KMS-11 (cell line): ENCODE measurements around the gene CERCAM.

Experiments used
- H2AFZ ChIP-seq: fragments of 200-600 bp; sonication (generic); 2 replicates; pipeline ENCODE4 v1.6.1; 2016; ENCODE audit warnings: antibody characterized with exemption, mixed run types, low read depth
- H3K27ac ChIP-seq: fragments of 200-600 bp; sonication (generic); 2 replicates; pipeline ENCODE4 v1.6.1; 2016; ENCODE audit warnings: mild to moderate bottlenecking, mixed run types
- H3K27me3 ChIP-seq: fragments of 200-600 bp; sonication (generic); 2 replicates; pipeline ENCODE4 v1.6.1; 2017; ENCODE audit warnings: mild to moderate bottlenecking, low read depth, mixed run types, moderate library complexity; ENCODE audit not compliant: insufficient read depth
- H3K36me3 ChIP-seq: fragments of 200-600 bp; sonication (generic); 2 replicates; pipeline ENCODE4 v1.6.1; 2017; ENCODE audit warnings: mild to moderate bottlenecking, mixed run types; ENCODE audit not compliant: insufficient read depth
- H3K4me1 ChIP-seq: fragments of 200-600 bp; sonication (generic); 2 replicates; pipeline ENCODE4 v1.6.1; 2016; ENCODE audit warnings: mild to moderate bottlenecking, low read depth, mixed run types; ENCODE audit not compliant: poor library complexity, severe bottlenecking
- H3K4me2 ChIP-seq: fragments of 200-600 bp; sonication (generic); 2 replicates; pipeline ENCODE4 v1.7.0; 2016; ENCODE audit warnings: mild to moderate bottlenecking, mixed run types
- H3K4me3 ChIP-seq: fragments of 200-600 bp; sonication (generic); IDR thresholded peaks from 2 replicates; pipeline ENCODE4 v1.6.1; 2017; ENCODE audit warnings: low read depth, low read length, mixed read lengths; ENCODE audit not compliant: insufficient read depth
- H3K79me2 ChIP-seq: fragments of 200-600 bp; sonication (generic); 2 replicates; pipeline ENCODE4 v1.6.1; 2016; ENCODE audit warnings: low read depth, mixed run types; ENCODE audit not compliant: insufficient read depth
- H3K9ac ChIP-seq: fragments of 200-600 bp; sonication (generic); 2 replicates; pipeline ENCODE4 v1.6.1; 2016; ENCODE audit warnings: mild to moderate bottlenecking, mixed run types
- H4K20me1 ChIP-seq: fragments of 200-600 bp; sonication (generic); 2 replicates; pipeline ENCODE4 v1.6.1; 2016; ENCODE audit warnings: mild to moderate bottlenecking, mixed run types; ENCODE audit not compliant: insufficient read depth
- TF ChIP-seq, protein P1 (sequence below): fragments of 200-600 bp; sonication (generic); conservative IDR thresholded peaks from 2 replicates; pipeline ENCODE4 v1.6.1; 2017; ENCODE audit warnings: low read depth, mild to moderate bottlenecking, antibody characterized with exemption, low read length, moderate library complexity, mixed read lengths

CERCAM gene

GRCh38 chr9:128420651-128421481 is at the start of gene CERCAM:
CERCAM (plus strand) TSS chr9:128420857; CDS start chr9:128420878, 21 bp downstream.
- H4K20me1 ChIP-seq: no peaks in the 10 kb centered on the region
- TF ChIP-seq, protein P1, sequence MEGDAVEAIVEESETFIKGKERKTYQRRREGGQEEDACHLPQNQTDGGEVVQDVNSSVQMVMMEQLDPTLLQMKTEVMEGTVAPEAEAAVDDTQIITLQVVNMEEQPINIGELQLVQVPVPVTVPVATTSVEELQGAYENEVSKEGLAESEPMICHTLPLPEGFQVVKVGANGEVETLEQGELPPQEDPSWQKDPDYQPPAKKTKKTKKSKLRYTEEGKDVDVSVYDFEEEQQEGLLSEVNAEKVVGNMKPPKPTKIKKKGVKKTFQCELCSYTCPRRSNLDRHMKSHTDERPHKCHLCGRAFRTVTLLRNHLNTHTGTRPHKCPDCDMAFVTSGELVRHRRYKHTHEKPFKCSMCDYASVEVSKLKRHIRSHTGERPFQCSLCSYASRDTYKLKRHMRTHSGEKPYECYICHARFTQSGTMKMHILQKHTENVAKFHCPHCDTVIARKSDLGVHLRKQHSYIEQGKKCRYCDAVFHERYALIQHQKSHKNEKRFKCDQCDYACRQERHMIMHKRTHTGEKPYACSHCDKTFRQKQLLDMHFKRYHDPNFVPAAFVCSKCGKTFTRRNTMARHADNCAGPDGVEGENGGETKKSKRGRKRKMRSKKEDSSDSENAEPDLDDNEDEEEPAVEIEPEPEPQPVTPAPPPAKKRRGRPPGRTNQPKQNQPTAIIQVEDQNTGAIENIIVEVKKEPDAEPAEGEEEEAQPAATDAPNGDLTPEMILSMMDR: no peak
- H3K4me2 ChIP-seq: peak within 1 kb of the TSS; percentile 88
- H3K27ac ChIP-seq: no peak within 1 kb of the TSS
- peak within 1 kb of the TSS; percentile 36; the same call in 1 of the 2 replicates for H3K9ac ChIP-seq
- H3K4me3 ChIP-seq: no peak within 1 kb of the TSS
- H3K36me3 ChIP-seq: no peaks in the 10 kb centered on the region
- no peaks in the 10 kb centered on the region for H3K79me2 ChIP-seq
- peaks cover 9% of the 10 kb centered on the region for H3K4me1 ChIP-seq
- peak within 1 kb of the TSS; percentile 98 for H2AFZ ChIP-seq
- H3K27me3 ChIP-seq: peaks cover 23% of the 10 kb centered on the region

GRCh38 chr9:128371630-128372117 is 49.0 kb upstream of the CERCAM start:
- TF ChIP-seq, protein P1: no peak
- Histone ChIP-seq H4K20me1 (no peaks in the 10 kb centered on the region), H3K4me1 (peaks cover 26% of the 10 kb centered on the region), H3K27me3 (no peaks in the 10 kb centered on the region), H3K36me3 (no peaks in the 10 kb centered on the region), H3K79me2 (peaks cover 45% of the 10 kb centered on the region), H2AFZ (peak overlapping the region; percentile 92), H3K4me2 (peak overlapping the region; percentile 95), H3K9ac (peak overlapping the region; percentile 55; the same call in 1 of the 2 replicates), H3K4me3 (peak overlapping the region; percentile 50), H3K27ac (peak overlapping the region; percentile 35; the same call in 1 of the 2 replicates)

DNA sequence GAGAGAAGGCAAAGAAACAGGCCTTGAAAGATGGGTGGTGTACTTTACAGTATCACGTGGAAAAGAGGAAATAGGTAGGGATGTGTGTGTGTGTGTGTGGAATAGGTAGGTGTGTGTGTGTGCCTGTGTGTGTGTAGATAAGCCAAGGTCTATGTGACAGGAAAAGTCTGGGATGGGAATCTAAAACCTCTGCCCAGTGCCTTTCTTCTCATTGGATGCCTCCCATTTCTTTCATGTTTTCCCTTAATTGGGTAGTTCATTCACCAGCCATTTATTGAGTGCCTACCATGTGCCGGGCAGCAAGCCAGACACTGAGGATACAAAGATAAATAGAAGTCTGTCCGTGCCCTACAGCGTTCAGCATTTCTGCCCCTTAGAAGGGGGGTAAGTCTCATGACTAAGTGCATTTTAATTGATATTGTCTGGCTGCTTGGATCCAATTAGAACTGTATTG is 48.4 kb upstream of the CERCAM start:
- Histone ChIP-seq H3K79me2 (peaks cover 50% of the 10 kb centered on the region), H3K4me2 (peak overlapping the region; percentile 95), H3K36me3 (no peaks in the 10 kb centered on the region), H3K4me3 (peak overlapping the region; percentile 50), H3K4me1 (peaks cover 26% of the 10 kb centered on the region), H3K27ac (no peak overlapping the region), H3K9ac (no peak overlapping the region), H2AFZ (no peak overlapping the region), H3K27me3 (no peaks in the 10 kb centered on the region), H4K20me1 (no peaks in the 10 kb centered on the region)
- TF ChIP-seq, protein P1: no peak

- no peak overlapping the region for H3K4me3 ChIP-seq
- no peaks in the 10 kb centered on the region for H4K20me1 ChIP-seq
- H2AFZ ChIP-seq: no peak overlapping the region
- TF ChIP-seq, protein P1: no peak
- no peaks in the 10 kb centered on the region for H3K27me3 ChIP-seq
- no peak overlapping the region for H3K27ac ChIP-seq
- peak overlapping the region; percentile 95; the same call in 1 of the 2 replicates for H3K4me2 ChIP-seq
- peaks cover 26% of the 10 kb centered on the region for H3K4me1 ChIP-seq
- no peak overlapping the region for H3K9ac ChIP-seq
- peaks cover 50% of the 10 kb centered on the region for H3K79me2 ChIP-seq
- H3K36me3 ChIP-seq: no peaks in the 10 kb centered on the region
Measured at GRCh38 chr9:128372784-128373183, 47.9 kb upstream of the CERCAM start.
